B cell (primary cell): ENCODE results near the gene NUDC.

Experiments
- CTCF ChIP-seq: fragments of 200-600 bp; IDR thresholded peaks from one replicate; pipeline ENCODE4 v1.8.0; 2022; ENCODE audit warnings: antibody characterized with exemption, mild to moderate bottlenecking
- EZH2 ChIP-seq: IDR thresholded peaks from 2 replicates; pipeline ENCODE4 v1.6.1; 2012; ENCODE audit warnings: borderline replicate concordance, low read depth, mild to moderate bottlenecking, moderate library complexity, low read length; ENCODE audit not compliant: insufficient read depth, poor library complexity, severe bottlenecking

- TF ChIP-seq EZH2 (no peak), CTCF (no peak)
Observed at GRCh38 chr1:26874896-26875295, 46.6 kb upstream of the NUDC start.
